ENCODE results near the gene AADACL2. TPM values are rescaled to one million over a fixed set of nuclear protein-coding genes. Genes with fewer than 3 reads are reported as not detected.
"Not testable (repeated sequence)": the region's sequence is repeated elsewhere in the genome, so short reads cannot be mapped to it uniquely, and the experiment has no call there.

Gene AADACL2
- total RNA-seq, 1 experiment from 2014 or later = not detected

- intact Hi-C loops (cut with micrococcal nuclease) = no loop called here
- Mint-ChIP-seq H3K36me3 (ENCODE audit: insufficient read depth, unreplicated experiment) (no peaks in the 10 kb centered on the region), H3K4me3 (ENCODE audit: unreplicated experiment) (no peak overlapping the region), H3K27ac (ENCODE audit: low read depth, unreplicated experiment) (no peak overlapping the region), H3K27me3 (ENCODE audit: insufficient read depth, unreplicated experiment) (no peaks in the 10 kb centered on the region), H3K9me3 (ENCODE audit: unreplicated experiment) (no peaks in the 10 kb centered on the region), H3K4me1 (ENCODE audit: insufficient read depth, unreplicated experiment) (no peaks in the 10 kb centered on the region)
- BruUV-seq (replicated peaks) = no TSS peak
- DNase-seq (ENCODE audit: unreplicated experiment) = no peak
- CTCF ChIA-PET = interaction anchor here (0.7 kb wide), 1 partner anchor 61 kb away, joined by 3 read pairs; no protein-coding TSS in a partner anchor
- no peak for TF ChIP-seq CTCF (IDR thresholded peaks at IDR 0.05; ENCODE audit: unreplicated experiment)
- POLR2A ChIA-PET = interaction anchor here (0.6 kb wide), 1 partner anchor 14 kb away, joined by 3 read pairs; no protein-coding TSS in a partner anchor
Observed at GRCh38 chr3:151777880-151778279, 44.2 kb downstream of the AADACL2 start.

- Mint-ChIP-seq H3K36me3 (ENCODE audit: insufficient read depth, unreplicated experiment) (no peaks in the 10 kb centered on the region), H3K4me1 (ENCODE audit: insufficient read depth, unreplicated experiment) (no peaks in the 10 kb centered on the region), H3K9me3 (ENCODE audit: unreplicated experiment) (no peaks in the 10 kb centered on the region), H3K27ac (ENCODE audit: low read depth, unreplicated experiment) (no peak overlapping the region), H3K27me3 (ENCODE audit: insufficient read depth, unreplicated experiment) (no peaks in the 10 kb centered on the region), H3K4me3 (ENCODE audit: unreplicated experiment) (no peak overlapping the region)
- no TSS peak for BruUV-seq (replicated peaks)
- intact Hi-C loops (cut with micrococcal nuclease) = no loop called here
- TF ChIP-seq CTCF (IDR thresholded peaks at IDR 0.05; ENCODE audit: unreplicated experiment) = no peak
- CTCF ChIA-PET = no interaction called here
- POLR2A ChIA-PET = no interaction called here
- DNase-seq (ENCODE audit: unreplicated experiment) = no peak
Observed at GRCh38 chr3:151787626-151788025, 53.9 kb downstream of the AADACL2 start.

- intact Hi-C loops (cut with micrococcal nuclease) = no loop called here
- ChIA-PET POLR2A (no interaction called here), CTCF (no interaction called here)
- H3K27me3 Mint-ChIP-seq (ENCODE audit: insufficient read depth, unreplicated experiment) = no peaks in the 10 kb centered on the region
- DNase-seq (ENCODE audit: unreplicated experiment) = no peak
- no peak for TF ChIP-seq CTCF (IDR thresholded peaks at IDR 0.05; ENCODE audit: unreplicated experiment)
- BruUV-seq (replicated peaks) = no TSS peak
- H3K9me3 Mint-ChIP-seq (ENCODE audit: unreplicated experiment) = no peaks in the 10 kb centered on the region
- H3K27ac Mint-ChIP-seq (ENCODE audit: low read depth, unreplicated experiment) = no peak overlapping the region
- no peaks in the 10 kb centered on the region for H3K4me1 Mint-ChIP-seq (ENCODE audit: insufficient read depth, unreplicated experiment)
- H3K4me3 Mint-ChIP-seq (ENCODE audit: unreplicated experiment) = no peak overlapping the region
- no peaks in the 10 kb centered on the region for H3K36me3 Mint-ChIP-seq (ENCODE audit: insufficient read depth, unreplicated experiment)
Observed at GRCh38 chr3:151788401-151788800, 54.7 kb downstream of the AADACL2 start.

- H3K27me3 Mint-ChIP-seq (ENCODE audit: insufficient read depth, unreplicated experiment) = no peaks in the 10 kb centered on the region
- TF ChIP-seq CTCF (IDR thresholded peaks at IDR 0.05; ENCODE audit: unreplicated experiment) = no peak
- POLR2A ChIA-PET = no interaction called here
- no peak overlapping the region for H3K27ac Mint-ChIP-seq (ENCODE audit: low read depth, unreplicated experiment)
- DNase-seq (ENCODE audit: unreplicated experiment) = no peak
- CTCF ChIA-PET = no interaction called here
- H3K4me1 Mint-ChIP-seq (ENCODE audit: insufficient read depth, unreplicated experiment) = no peaks in the 10 kb centered on the region
- H3K4me3 Mint-ChIP-seq (ENCODE audit: unreplicated experiment) = no peak overlapping the region
- no peaks in the 10 kb centered on the region for H3K9me3 Mint-ChIP-seq (ENCODE audit: unreplicated experiment)
- no TSS peak for BruUV-seq (replicated peaks)
- no peaks in the 10 kb centered on the region for H3K36me3 Mint-ChIP-seq (ENCODE audit: insufficient read depth, unreplicated experiment)
- intact Hi-C loops (cut with micrococcal nuclease) = no loop called here
Observed at GRCh38 chr3:151789853-151790463, 56.2 kb downstream of the AADACL2 start.

GRCh38 chr3:151790763-151791162, 57.0 kb downstream of the AADACL2 start:
- H3K36me3 Mint-ChIP-seq (ENCODE audit: insufficient read depth, unreplicated experiment); H3K9me3 Mint-ChIP-seq (ENCODE audit: unreplicated experiment); BruUV-seq (replicated peaks); POLR2A ChIA-PET; H3K4me1 Mint-ChIP-seq (ENCODE audit: insufficient read depth, unreplicated experiment); H3K4me3 Mint-ChIP-seq (ENCODE audit: unreplicated experiment); DNase-seq (ENCODE audit: unreplicated experiment); H3K27ac Mint-ChIP-seq (ENCODE audit: low read depth, unreplicated experiment); intact Hi-C loops (cut with micrococcal nuclease); H3K27me3 Mint-ChIP-seq (ENCODE audit: insufficient read depth, unreplicated experiment): not testable (repeated sequence)
- CTCF ChIA-PET = interaction anchor here (0.6 kb wide), 1 partner anchor 538 kb away, joined by 3 read pairs; no protein-coding TSS in a partner anchor

All from MCF 10A (cell line).